Esophagus (tissue), 2 donors: ENCODE results near the gene OVOL3. TPM values are rescaled to one million over a fixed set of nuclear protein-coding genes. Genes with fewer than 3 reads are reported as not detected.
"Not testable (repeated sequence)": the region's sequence is repeated elsewhere in the genome, so short reads cannot be mapped to it uniquely, and the experiment has no call there.

ENCODE experiments used
- H3K27ac ChIP-seq, 2 donors: one replicate each; pipeline ENCODE4 v1.5.1; 2013; ENCODE audit warnings: low read depth in 2 of 2, mild to moderate bottlenecking in 2 of 2, inconsistent platforms in 1 of 2, low read length in 1 of 2, moderate library complexity in 1 of 2
- H3K27me3 ChIP-seq, 2 donors: one replicate each; pipeline ENCODE4 v1.6.1; 2013; ENCODE audit warnings: low read length in 2 of 2, control low read depth in 1 of 2, mild to moderate bottlenecking in 1 of 2; ENCODE audit not compliant: insufficient read depth in 2 of 2, control insufficient read depth in 1 of 2
- H3K36me3 ChIP-seq, 2 donors: one replicate each; pipeline ENCODE4 v1.6.1; 2013; ENCODE audit warnings: low read length in 1 of 2; ENCODE audit not compliant: control insufficient read depth in 2 of 2, insufficient read depth in 2 of 2
- H3K4me1 ChIP-seq, 2 donors: one replicate each; pipeline ENCODE4 v1.6.1; 2013; ENCODE audit warnings: low read length in 1 of 2; ENCODE audit not compliant: control insufficient read depth in 2 of 2, insufficient read depth in 2 of 2
- H3K4me3 ChIP-seq, 2 donors: one replicate each; pipeline ENCODE4 v1.5.1; 2013; ENCODE audit warnings: low read length in 2 of 2, mild to moderate bottlenecking in 2 of 2, low read depth in 1 of 2, moderate library complexity in 1 of 2
- H3K9me3 ChIP-seq, 2 donors: one replicate each; pipeline ENCODE4 v1.6.1; 2013; ENCODE audit warnings: mild to moderate bottlenecking in 2 of 2, low read depth in 1 of 2, low read length in 1 of 2, moderate library complexity in 1 of 2; ENCODE audit not compliant: control insufficient read depth in 2 of 2, insufficient read depth in 1 of 2
- WGBS, 2 donors: extraction: QIAGEN DNeasy Blood & Tissue Kit; methylation state at CpG; one replicate each; pipeline ENCODE4 v1.1.7; 2013; 5-methylcytosine and 5-hydroxymethylcytosine counted together
- polyA plus RNA-seq, 2 donors: library from polyadenylated mRNA; stranded (reverse); fragments of 200-250 nt; gene quantifications; one replicate each; pipeline ENCODE4 v1.2.3, GENCODE V29; 2013
- donor health status: healthy with polysubstance abuse.
- donor health status: Bipolar disorder and iron deficiency.

OVOL3 gene
- polyA plus RNA-seq, 2 donors, result 0.16 TPM; not detected in 1

- Histone ChIP-seq H3K36me3 (peaks cover 8 to 29% of the 10 kb centered on the region in 2 donors), H3K27me3 (no peaks in the 10 kb centered on the region), H3K9me3 (no peaks in the 10 kb centered on the region), H3K4me1 (peaks cover 0 to 6% of the 10 kb centered on the region in 2 donors), H3K4me3 (no peak overlapping the region), H3K27ac (no peak overlapping the region)
- 94% methylated on average over 18 of the region's 18 CpGs for WGBS, 2 donors
Measured at GRCh38 chr19:36120984-36121358, 10.0 kb downstream of the OVOL3 start.

- Histone ChIP-seq H3K27ac (no peak overlapping the region), H3K4me3 (no peak overlapping the region), H3K36me3 (peaks cover 8 to 29% of the 10 kb centered on the region in 2 donors), H3K9me3 (no peaks in the 10 kb centered on the region), H3K27me3 (no peaks in the 10 kb centered on the region), H3K4me1 (peaks cover 0 to 2% of the 10 kb centered on the region in 2 donors)
- 89 to 91% methylated on average over 49 of the region's 49 CpGs for WGBS, 2 donors
Measured at GRCh38 chr19:36121486-36122124, 10.7 kb downstream of the OVOL3 start.

GRCh38 chr19:36125557-36125956, 14.6 kb downstream of the OVOL3 start:
- peaks cover 5 to 19% of the 10 kb centered on the region in 2 donors for H3K36me3 ChIP-seq
- no peaks in the 10 kb centered on the region for H3K27me3 ChIP-seq
- no peaks in the 10 kb centered on the region for H3K9me3 ChIP-seq
- no peaks in the 10 kb centered on the region for H3K4me1 ChIP-seq
- WGBS, 2 donors, result 64 to 65% methylated on average over 9 of the region's 9 CpGs
- H3K4me3 ChIP-seq, result no peak overlapping the region
- no peak overlapping the region for H3K27ac ChIP-seq

GRCh38 chr19:36128392-36128736, 17.4 kb downstream of the OVOL3 start:
- Histone ChIP-seq H3K36me3 (peaks cover 5% of the 10 kb centered on the region in 2 donors), H3K4me3 (peak overlapping the region; percentile 18 to 36), H3K9me3 (no peaks in the 10 kb centered on the region), H3K4me1 (no peaks in the 10 kb centered on the region), H3K27ac (peak overlapping the region; percentile 95 to 98), H3K27me3 (no peaks in the 10 kb centered on the region)
- 9% methylated on average over 10 of the region's 10 CpGs for WGBS, 2 donors

- not testable (repeated sequence) for H3K4me1 ChIP-seq, H3K27me3 ChIP-seq, H3K36me3 ChIP-seq, H3K9me3 ChIP-seq, H3K4me3 ChIP-seq
- peak overlapping the region; percentile 91 to 98 for H3K27ac ChIP-seq
- 46 to 64% methylated on average over 6 of the region's 6 CpGs for WGBS, 2 donors
Measured at GRCh38 chr19:36131221-36131620, 20.3 kb downstream of the OVOL3 start.

- not testable (repeated sequence) for H3K27me3 ChIP-seq, H3K36me3 ChIP-seq, H3K4me3 ChIP-seq, H3K9me3 ChIP-seq, H3K4me1 ChIP-seq
- H3K27ac ChIP-seq, result peak overlapping the region in 1 of 2 donors; percentile 69
- WGBS, 2 donors, result 90 to 96% methylated on average over 4 of the region's 4 CpGs
Measured at GRCh38 chr19:36134867-36135266, 23.9 kb downstream of the OVOL3 start.

- Histone ChIP-seq H3K4me1 (peaks cover 0 to 6% of the 10 kb centered on the region in 2 donors), H3K36me3 (peaks cover 0 to under 1% of the 10 kb centered on the region in 2 donors), H3K9me3 (no peaks in the 10 kb centered on the region), H3K27me3 (no peaks in the 10 kb centered on the region), H3K4me3 (no peak overlapping the region), H3K27ac (peak overlapping the region; percentile 89 to 99)
- WGBS, 2 donors, result 40 to 43% methylated on average over 12 of the region's 12 CpGs
Measured at GRCh38 chr19:36136964-36137686, 26.2 kb downstream of the OVOL3 start.

- Histone ChIP-seq H3K27me3 (no peaks in the 10 kb centered on the region), H3K4me3 (peak overlapping the region; percentile 83 to 91), H3K36me3 (peaks cover 6 to 12% of the 10 kb centered on the region in 2 donors), H3K27ac (peak overlapping the region; percentile 99), H3K4me1 (peaks cover 0 to 6% of the 10 kb centered on the region in 2 donors), H3K9me3 (no peaks in the 10 kb centered on the region)
- 49 to 55% methylated on average over 7 of the region's 7 CpGs for WGBS, 2 donors
Measured at GRCh38 chr19:36139120-36139472, 28.2 kb downstream of the OVOL3 start.

GRCh38 chr19:36139473-36140303, 28.7 kb downstream of the OVOL3 start, which contains the start of gene CAPNS1:
CAPNS1 (plus strand) TSS chr19:36140066; CDS start chr19:36141012, 946 bp downstream.
- Histone ChIP-seq H3K9me3 (no peaks in the 10 kb centered on the region), H3K4me3 (peak within 1 kb of the TSS; percentile 83 to 91), H3K36me3 (peaks cover 6 to 14% of the 10 kb centered on the region in 2 donors), H3K4me1 (peaks cover 0 to 6% of the 10 kb centered on the region in 2 donors), H3K27me3 (no peaks in the 10 kb centered on the region), H3K27ac (peak within 1 kb of the TSS; percentile 99)
- 0 to 1% methylated on average over 75 of the region's 75 CpGs for WGBS, 2 donors
